Measurements from ENCODE around the gene SFXN5.

The SFXN5 gene

DNA sequence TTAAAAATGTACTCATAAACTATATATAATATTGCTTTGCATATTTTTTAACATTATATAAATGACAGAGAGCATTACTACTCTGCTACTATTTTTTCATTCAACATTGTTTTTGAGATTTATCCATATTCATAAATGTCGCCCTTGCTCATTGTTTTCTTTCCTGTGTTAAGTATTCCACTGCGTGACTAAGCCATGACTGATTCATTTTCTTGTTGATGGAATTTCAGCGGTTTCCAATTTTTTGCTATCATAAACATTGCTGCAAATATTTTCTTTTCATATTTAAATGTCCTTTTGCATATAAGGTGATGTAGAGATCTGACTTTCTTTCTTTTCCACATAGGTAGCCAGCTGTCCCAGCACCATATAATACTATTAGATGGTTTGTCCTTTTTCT is 57.6 kb downstream of the SFXN5 start:
- no peak for DNase-seq

DNA sequence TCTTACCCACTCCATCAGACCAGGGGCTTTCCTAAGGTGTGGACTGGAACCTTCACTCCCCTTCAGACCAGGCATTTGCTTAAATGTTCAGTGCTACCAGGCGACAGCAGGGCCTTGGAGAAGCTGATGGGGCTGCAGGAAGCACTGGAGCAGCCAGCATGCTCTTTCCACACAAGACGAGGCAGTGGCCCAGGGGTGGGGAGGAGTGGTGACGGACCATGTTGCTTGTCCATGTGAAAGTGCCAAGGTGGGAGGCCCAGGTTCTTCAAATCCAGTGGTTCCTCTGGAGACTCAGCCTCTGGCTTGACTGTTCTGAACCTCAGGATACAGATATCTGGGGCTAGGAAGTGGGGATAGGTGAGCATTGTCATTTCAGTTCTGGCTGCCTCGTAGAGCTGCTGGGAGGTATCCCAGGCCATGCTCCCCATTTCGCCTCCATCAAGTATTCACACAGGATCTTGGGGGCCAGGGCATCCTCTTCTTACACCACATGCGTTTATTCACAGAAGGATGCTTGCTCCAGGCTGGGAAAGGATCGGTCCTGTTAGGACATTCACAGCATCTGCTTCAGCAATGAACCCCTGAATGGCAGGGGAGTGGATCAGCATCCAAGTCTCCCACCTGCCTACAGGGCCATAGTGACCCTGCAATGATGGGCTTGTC is 62.2 kb downstream of the SFXN5 start:
- no peak for DNase-seq

- no peak for DNase-seq
These were observed 62.8 kb downstream of the SFXN5 start for GRCh38 chr2:73008766-73009135.

DNA sequence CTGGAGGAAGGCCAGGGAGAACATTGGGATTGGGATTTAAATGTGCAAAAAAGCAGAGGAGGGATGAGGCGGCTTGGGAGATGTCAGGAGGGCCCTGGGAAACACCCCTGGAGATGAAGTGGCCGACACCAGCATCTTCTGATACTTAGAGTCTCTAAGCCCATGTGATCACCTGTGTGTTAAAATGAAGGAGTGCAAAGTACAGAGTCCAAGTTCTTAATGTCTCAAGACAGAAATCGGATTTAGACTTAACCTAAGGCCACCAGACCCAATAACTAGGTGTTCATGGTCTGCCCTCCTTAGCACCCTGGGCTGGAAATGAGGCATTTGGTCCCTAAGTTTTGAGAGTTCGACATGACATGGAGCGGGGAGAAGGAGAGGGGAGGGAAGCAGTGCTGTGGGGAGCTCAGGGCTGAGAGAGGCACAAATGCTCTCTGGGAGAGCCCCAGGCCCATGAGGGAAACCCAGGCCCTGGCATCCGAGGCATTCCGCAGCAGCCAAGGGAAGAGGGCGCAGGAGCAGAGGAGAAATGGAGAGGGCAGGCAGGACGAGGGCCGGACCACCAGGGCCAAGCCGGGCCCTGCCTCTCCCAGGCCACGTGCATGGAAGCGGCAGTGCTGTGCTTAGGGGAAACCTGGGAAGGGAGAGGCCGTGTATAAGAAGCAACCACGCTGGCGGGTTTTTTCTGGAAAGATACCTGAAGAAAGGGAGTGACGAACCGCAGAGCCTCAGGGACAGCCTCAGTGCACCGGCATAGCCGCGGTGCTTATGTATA is 63.3 kb downstream of the SFXN5 start:
- no peak for DNase-seq

DNA sequence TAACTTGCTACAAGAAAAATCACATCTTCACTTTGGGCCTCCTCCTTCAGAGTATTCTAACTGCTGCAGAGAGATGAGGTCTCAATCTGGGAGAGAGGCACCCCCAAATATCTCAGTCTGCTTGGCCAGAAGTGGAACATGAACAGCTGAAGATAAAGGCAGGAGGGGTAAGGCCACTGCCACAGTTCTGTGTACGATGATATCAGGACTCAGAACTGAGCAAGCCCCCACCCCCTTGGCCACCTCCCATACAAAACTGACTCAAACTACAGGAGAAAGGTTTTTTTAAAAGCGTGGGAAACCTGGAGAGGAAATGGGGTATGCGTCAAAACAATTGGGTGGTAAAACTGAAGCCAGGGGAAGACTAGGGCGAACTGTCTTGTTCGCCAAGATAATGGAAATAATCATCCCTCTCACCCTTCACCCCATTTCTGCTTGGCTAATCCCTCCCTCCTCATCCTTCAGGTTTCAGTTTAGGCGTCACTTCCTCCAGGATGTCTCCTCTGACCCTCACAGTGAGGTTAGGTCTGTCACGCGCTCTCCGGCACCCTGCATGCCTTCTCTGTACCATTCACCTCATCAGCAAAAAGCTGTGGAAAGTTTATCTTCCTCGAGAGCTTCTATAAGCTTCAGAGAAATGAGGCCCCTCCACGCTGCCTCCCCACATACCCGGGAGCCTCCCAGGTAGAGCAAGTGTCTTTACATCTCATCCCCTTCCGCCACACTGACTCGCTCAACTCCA is 64.4 kb downstream of the SFXN5 start:
- no peak for DNase-seq

DNA sequence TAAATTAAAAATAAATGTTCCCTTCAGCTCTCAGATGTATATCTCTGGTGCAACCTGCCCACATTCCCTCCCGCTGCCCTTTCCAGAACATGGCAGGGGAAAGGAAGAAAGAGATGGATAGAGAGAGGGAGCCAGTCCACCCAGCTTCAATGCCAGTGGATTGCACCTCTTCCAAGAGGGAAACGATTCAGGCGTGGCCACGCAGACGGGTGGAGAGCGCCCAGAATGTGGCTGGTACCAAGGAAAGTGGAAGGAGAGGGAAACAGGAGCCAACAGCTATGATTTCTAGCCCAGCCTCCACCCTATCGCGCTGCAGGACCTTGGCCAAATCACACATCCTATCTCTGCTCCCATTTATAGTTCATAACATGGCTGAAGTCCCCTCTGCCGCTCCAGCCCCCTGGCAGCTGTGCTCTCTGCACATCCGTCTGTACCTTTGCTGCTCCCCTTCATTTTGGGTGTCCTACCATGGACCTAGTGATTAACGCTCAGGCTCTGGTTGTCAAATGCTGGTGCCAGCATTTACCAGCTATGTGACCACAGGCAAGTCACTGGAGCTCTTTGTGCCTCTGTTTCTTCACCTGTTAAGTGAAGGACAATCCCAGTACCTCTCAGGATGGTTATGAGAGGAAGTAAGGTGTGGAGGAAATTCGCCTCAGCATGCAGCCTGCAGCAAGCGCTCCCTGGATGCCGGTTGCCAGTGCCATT is 66.5 kb downstream of the SFXN5 start:
- DNase-seq, result no peak

GRCh38 chr2:73004466-73004865 is 67.0 kb downstream of the SFXN5 start:
- DNase-seq, result no peak

GRCh38 chr2:73003027-73003426 is 68.5 kb downstream of the SFXN5 start:
- DNase-seq, result no peak

DNA sequence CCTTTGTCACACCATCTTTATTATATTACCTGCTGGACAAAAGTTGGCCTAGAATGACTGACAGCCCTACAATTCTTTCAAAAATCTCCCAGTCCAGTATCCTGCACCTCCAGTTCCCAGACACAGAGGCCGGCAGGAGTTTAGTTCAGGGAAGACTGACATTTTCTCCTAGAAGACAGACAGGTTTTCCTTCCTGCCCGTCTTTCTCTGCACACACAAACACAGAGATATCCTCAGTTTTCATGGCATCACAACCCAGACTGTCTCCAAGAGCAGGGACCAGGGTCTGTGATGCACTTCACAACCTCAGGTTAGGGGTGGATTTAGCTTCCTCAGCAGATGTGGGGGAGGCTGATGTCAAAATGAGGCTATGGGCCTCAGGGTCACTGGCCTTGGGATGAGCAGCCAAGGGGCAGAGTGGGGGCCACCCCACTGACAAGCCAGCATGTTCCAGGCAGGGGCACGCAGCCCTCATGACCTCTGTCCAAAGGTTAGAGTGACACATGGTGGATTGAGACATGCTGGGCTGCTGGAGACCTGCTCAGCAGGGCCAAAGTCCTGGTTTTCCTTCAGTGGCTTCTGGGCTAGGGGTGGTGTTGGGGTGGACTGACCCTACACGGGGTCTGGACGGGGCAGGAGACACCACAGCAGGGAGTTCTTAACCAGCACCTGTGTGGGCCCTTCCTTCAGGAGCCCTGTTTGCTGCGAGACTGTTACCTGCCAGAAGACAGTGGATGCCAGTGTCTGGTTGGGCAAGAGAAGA is 70.5 kb downstream of the SFXN5 start:
- no peak for DNase-seq

DNA sequence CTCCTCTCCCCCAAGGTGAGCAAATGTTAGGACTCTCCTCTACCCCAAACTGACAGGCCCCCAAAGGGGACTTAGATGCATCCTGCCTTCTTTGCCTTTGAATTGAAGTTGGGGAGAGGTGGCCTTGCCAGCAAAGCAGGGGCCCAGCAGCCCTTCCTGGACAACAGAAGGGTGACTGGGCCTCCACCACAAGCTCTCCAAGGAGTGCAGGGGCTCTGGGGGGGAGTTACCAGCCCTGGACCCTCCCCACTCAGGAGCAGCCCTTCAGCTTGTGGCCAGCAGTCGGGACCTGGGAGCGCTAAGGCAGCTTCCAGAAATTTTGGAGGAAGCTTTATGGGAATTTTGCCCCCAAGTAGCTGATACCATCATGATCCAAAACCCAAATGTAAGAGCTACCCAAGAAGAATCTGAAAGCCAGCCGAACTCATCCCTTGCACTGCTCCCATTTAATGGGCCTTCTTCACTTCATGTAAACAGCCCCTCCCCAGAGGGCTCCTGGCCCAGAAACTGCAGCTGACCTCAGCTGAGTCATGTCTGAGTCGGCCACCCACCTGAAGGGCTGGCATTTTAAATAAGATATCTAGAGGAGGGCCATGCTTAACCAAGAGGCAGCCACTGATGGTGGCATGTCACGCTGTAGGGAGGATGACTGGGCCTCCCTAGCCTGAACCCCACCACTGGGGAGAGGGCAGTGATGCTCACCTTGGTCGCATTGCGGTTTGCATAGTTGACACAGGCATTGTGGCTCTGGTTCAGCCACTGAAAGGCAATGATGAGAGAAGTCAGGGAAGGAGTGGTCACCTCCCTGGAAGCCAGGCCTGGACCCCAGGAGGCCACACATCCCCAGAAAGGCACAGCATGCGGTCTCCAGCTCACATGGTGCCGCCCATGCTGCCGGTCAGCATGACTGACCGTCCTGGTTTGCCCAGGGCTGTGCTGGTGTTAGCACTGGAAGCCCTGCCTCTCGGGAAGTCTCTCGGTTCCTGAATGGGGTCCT is 71.5 kb downstream of the SFXN5 start:
- DNase-seq, result no peak

GRCh38 chr2:72998724-72999123 is 72.8 kb downstream of the SFXN5 start:
- no peak for DNase-seq

DNA sequence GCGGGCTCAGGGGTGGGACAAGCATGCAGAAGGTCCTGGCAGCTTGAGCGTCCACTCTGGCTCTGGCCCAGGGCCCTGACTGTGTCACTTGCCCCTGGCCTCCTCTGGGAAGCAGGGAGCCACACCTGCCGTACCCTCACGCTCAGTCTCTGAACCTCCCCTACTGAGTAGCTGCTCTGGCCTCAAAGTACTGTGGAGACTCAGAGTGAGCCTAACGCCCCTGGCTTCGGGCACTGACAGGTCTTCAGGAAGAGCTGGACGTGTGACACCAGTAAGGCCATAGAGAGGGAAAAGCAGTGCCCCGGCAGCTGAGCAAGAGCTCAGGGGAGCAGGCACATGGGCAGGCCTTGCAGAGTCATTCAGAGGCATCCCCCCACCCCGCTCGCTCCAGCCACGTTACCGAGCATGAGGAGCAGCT is 73.3 kb downstream of the SFXN5 start:
- no peak for DNase-seq

- no peak for DNase-seq
These were observed 75.4 kb downstream of the SFXN5 start for GRCh38 chr2:72996117-72996502.

- no peak for DNase-seq
These were observed 75.9 kb downstream of the SFXN5 start for GRCh38 chr2:72995430-72996116.

DNA sequence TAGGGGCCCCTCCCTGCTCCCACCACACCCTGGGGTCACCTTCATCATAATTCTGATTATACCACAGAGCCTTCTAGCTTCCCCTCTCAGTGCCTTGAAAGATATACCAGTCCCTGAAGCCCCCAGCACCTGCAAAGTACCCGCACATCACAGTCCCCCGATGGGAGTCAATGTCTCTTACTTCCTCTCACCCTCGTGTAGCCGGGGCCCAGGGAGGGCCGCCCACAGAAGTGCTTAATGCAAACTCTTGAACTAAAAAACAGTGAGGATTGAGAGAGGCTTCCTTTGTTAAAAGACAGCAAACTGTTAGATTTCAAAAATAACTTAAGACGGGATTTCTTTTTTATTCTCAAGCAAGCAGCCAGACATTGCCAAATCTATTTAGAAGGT is 76.5 kb downstream of the SFXN5 start:
- DNase-seq, result no peak

GRCh38 chr2:72994282-72994990 is 77.1 kb downstream of the SFXN5 start:
- no peak for DNase-seq

GRCh38 chr2:72993933-72994280 is 77.6 kb downstream of the SFXN5 start:
- no peak for DNase-seq

GRCh38 chr2:72993147-72993932 is 78.2 kb downstream of the SFXN5 start:
- DNase-seq, result no peak

DNA sequence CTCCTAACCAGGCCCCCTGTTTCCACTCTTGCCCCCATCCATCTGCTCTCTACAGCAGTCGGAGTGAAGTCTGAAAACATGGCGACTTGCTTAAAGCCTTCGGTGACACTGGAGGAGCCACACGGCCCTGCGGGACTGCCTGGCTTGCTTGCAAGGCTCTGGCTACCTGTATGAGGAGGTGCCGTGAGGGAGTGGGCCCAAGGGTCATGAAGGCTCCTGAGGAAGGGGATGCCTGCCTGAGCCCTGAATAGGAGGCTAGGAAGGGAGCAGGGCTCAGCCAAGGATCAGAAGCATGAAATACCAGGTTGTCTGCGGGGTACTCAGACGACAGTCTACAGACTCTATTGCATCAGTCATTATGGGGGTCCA is 78.8 kb downstream of the SFXN5 start:
- no peak for DNase-seq
